ENCODE measurements around the gene ZG16.
"Not testable (repeated sequence)": the region's sequence is repeated elsewhere in the genome, so short reads cannot be mapped to it uniquely, and the experiment has no call there.

Gene ZG16, protein sequence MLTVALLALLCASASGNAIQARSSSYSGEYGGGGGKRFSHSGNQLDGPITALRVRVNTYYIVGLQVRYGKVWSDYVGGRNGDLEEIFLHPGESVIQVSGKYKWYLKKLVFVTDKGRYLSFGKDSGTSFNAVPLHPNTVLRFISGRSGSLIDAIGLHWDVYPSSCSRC

DNA sequence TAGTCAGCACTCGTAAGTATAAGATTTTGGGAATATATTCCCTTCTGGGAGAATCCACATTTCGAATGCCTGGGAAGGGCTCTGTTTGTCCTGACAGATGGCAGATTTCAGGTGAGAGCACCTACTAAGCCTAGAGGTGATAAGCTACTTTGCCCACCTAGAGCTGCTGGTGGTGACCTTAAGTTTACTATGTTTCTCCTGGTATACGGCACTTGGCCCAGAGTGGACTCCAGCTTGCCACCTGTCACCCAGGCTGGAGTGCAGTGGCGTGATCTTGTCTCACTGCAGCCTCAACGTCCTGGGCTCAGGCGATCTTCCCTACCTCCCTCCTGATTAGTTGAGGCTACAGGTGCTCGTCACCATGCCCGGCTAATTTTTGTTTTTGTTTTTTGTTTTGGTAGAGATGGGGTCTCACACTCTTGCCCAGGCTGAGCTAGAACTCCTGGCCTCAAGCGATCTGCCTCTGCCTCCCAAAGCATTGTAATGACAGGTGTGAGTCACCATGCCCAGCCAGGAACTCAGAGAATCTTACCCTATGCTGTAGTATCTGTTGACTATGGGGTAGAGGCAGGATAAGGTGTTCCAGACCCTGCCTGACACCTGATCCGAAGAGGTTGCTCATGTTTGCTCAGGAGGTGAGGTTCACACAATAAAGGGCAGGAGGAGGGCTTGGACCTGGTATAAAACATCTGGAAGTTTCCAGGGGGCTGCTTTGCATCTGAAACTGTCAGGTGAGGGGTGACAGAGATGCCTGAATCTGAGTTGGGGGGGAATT, at the start of gene ZG16:
ZG16 (plus strand) TSS at position 681 of the 775 bp plus-strand sequence. CDS start 1,011 bp downstream, outside the sequence.
- no peak for DNase-seq

- DNase-seq = no peak
Measured at GRCh38 chr16:29729116-29729521, 48.9 kb upstream of the ZG16 start.

GRCh38 chr16:29730649-29731048, 47.4 kb upstream of the ZG16 start:
- no peak for DNase-seq

- not testable (repeated sequence) for DNase-seq
Measured at GRCh38 chr16:29731768-29732601, 46.1 kb upstream of the ZG16 start.

- DNase-seq = no peak
Measured at GRCh38 chr16:29734786-29735185, 43.3 kb upstream of the ZG16 start.

GRCh38 chr16:29736112-29736511, 41.9 kb upstream of the ZG16 start:
- DNase-seq = no peak

DNA sequence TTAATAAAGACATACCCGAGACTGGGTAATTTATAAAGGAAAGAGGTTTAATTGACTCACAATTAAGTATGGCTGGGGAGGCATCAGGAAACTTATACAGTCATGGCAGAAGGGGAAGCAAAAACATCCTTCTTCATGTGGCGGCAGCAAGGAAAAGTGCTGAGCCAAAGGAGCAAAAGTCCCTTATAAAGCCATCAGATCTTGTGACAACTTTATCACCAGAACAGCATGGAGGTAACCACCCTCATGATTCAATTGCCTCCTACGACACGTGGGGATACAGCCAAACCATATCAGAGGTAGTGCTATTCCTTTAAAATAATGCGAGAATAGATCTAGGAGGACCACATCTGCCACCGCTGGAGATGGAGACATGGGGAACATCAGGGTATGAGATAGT, 41.3 kb upstream of the ZG16 start:
- no peak for DNase-seq

- no peak for DNase-seq
Measured at GRCh38 chr16:29737713-29738112, 40.3 kb upstream of the ZG16 start.

DNA sequence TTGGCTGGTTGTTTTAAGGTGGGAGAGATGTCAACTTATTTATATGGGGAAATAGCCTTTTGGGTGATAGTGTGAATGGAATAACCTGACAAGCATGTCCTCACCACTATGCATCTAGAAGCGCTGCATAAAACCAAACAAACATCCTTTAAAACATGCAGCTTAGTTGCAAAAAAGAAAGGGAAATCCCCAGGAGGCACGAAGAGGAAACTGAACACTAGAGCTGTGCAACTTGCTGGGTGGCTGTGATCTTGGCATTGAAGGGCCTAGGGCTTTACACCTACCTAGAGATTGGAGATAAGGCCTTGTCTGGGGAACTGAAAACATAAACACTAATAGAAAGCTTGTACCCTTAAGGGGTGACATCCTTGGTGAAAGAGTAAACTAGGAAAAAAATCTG, 39.5 kb upstream of the ZG16 start:
- DNase-seq = no peak

GRCh38 chr16:29739927-29740629, 38.0 kb upstream of the ZG16 start:
- not testable (repeated sequence) for DNase-seq

- DNase-seq = not testable (repeated sequence)
Measured at GRCh38 chr16:29740630-29741015, 37.4 kb upstream of the ZG16 start.

DNA sequence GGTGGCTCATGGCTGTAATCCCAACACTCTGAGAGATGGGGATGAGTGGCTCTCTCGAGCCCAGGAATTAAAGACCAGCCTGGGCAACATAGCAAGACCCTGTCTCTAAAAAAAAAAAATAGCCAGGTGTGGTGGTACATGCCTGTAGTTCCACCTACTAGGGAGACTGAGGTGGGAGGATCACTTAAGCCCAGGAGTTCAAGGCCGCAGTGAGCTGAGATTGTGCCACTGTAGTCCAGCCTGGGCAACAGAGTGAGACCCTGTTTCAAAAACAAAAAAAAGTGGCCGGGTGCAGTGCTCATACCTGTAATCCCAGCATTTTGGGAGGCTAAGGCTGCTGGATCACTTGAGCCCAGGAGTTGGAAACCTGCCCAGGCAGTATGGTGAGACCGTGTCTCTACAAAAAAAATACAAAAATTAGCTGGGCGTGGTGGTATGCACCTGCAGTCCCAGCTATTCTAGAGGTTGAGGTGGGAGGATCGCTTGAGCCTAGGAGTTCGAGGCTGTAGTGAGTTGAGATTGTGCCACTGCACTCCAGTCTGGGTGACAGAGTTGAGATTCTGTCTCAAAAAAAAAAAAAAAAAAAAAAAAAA, 35.3 kb upstream of the ZG16 start:
- no peak for DNase-seq

DNA sequence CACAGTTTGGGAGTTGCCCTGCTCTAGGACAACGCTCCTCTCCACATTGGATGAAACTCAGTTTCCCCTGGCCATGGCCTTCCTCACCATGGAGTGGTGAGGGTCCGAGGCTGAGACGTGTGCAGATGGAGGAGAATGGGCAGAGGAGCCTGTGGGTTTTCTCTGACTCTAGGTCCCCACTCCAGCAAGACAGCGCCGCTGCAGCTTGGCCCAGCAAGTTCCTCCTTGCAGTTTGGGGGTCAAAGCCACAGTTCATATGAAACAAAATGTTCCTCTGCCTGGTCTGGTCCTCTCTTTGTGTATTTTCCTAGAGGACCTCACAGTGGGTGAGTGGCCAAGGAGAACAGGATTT, 34.6 kb upstream of the ZG16 start:
- no peak for DNase-seq

- DNase-seq = no peak
Measured at GRCh38 chr16:29743827-29744531, 34.1 kb upstream of the ZG16 start.

DNA sequence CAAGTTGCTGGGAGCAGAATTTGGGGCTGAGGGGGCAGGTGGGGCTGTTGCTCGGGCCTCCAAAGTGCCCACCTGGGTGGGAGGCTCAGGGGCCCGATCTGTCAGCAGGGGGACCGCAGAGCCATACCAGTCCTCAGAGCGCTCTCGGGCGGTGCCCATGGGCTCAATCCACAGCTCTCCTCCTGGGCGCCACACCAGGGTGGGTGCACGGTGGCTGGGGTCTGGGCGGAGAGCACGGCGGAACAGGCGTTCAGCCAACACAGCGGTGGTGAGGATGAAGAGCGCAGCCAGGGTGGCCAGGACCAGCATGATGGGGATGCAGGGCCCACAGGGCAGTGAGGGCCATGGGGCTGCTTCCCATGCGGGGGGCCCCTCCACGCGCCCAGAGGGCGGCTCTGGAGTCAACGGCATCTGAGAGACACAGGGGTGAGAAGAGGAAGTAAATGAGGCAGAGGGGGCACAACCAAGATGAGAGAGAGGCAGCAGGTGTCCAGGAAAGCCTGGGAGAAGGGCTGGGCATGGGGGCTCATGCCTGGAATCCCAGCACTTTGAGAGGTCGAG, 33.4 kb upstream of the ZG16 start:
- DNase-seq = no peak

- DNase-seq = no peak
Measured at GRCh38 chr16:29745121-29745852, 32.8 kb upstream of the ZG16 start.

DNA sequence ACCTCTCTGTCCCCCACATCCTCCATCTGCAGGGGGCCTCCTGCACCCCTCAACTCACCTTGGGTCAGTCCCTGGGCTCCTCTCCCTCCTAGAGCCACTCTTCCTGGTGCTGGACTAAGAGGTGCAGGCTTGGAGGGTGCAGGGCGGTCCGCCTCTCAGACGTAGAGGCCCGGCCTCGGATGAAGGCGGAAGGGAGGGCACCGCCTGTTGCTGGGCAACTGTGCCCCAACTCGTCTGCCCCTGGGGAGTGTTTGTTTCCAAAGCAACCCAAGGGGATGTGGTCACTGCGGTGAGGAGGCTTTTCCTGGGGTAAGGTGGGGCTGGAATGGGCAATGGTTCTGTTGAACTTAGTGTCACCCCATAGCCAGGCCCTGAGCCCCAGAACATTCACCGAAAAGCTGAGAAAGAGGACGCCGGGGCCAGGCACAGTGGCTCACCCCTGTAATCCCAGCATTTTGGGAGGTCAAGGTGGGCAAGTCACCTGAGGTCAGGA, 32.2 kb upstream of the ZG16 start, which contains the start of gene C16orf54:
C16orf54 (minus strand) TSS at position 138 of the 493 bp plus-strand sequence. CDS start 1,039 bp downstream, outside the sequence.
- peak; percentile 43 for DNase-seq

DNA sequence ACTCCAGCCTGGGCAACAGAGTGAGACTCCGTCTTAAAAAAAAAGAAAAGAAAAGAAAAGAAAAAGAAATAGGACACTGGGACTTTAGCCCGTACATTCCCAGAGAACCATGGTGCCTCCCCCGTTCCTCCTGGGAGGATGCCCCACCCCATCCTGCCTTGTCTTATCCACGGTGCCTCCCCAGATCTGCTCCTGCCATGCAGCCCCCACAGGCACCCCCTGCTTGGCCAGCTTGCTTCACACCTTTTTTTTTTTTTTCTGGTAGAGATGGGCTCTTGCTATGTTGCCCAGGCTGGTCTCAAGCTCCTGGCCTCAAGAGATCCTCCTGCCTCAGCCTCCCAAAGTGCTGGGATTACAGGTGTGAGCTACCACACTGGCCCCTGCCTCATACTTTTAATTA, 31.5 kb upstream of the ZG16 start:
- DNase-seq = not testable (repeated sequence)

- no peak for DNase-seq
Measured at GRCh38 chr16:29747947-29748759, 29.9 kb upstream of the ZG16 start.

DNA sequence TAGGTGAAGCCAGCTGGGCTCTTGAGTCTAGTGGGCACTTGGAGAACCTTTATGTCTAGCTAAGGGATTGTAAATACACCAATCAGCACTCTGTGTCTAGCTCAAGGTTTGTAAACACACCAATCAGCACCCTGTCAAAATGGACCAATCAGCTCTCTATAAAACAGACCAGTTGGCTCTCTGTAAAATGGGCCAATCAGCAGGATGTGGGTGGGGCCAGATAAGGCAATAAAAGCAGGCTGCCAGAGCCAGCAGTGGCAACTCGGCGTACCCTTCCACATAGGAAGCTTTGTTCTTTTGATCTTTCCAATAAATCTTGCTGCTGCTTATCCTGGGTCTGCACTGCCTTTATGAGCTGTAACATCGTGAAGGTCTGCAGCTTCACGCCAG, 29.3 kb upstream of the ZG16 start:
- not testable (repeated sequence) for DNase-seq
